Forelimb muscle (tissue), 1 donor: ENCODE data around the gene ADD3. TPM values are rescaled to one million over a fixed set of nuclear protein-coding genes. Genes with fewer than 3 reads are reported as not detected.
A peak's percentile ranks its signal among the peaks of the same experiment; 100 is the strongest.
"Not testable (repeated sequence)": the region's sequence is repeated elsewhere in the genome, so short reads cannot be mapped to it uniquely, and the experiment has no call there.

Experiments
- DNase-seq: peaks from one replicate; pipeline ENCODE4 v3.0.0-alpha.2; 2013; ENCODE audit warnings: low read depth
- polyA plus RNA-seq: library from polyadenylated mRNA; unstranded; fragments of 120-200 nt; gene quantifications from one replicate; pipeline ENCODE4 v1.2.1, GENCODE V29; 2013; ENCODE audit not compliant: insufficient read length

The ADD3 gene
- polyA plus RNA-seq, 1 donor = 88.6 TPM

DNA sequence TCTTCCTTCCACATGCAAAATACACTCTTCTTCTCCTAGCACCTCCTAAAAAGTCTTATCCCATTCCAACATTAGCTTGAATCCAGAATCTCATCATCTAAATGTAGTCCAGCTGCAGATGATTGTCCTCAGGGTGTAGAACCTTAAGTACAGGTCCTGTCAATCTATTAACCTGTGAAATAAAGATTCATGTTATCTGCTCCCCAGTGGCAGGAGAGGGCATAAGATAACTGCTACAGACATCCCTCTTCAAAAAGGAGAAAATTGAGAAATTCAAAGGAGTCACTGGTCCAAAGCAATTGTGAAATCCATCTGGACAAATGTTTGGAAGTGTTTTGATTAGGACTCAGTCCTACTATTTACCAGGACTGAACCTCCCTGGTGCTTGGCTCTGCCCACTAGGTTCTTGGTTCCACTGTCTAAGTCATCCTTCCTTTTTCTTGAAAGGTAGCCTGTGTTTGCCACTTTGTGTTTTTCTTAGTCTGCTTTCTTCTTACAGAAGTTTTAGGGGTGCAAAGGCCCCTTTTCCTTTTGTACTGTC is 96.2 kb downstream of the ADD3 start:
- no peak for DNase-seq

DNA sequence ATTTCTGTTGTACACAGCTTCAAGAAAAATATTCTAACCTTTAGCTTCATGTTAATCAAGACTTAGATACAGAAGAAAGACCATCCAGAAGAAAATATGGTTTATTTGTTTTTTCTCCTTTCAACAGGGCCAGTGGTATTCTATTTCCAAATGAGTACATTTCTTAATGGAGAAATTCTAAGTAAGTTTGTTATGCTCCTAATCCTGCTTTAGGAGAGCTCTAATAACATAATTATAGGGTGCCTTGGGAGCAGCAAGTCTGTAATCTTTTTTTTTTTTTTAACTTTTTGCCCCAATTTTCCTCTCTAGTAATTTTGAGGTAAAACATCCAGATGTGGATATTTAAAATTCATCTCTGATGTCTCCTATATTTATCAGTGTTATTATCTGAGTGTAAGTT is 98.1 kb downstream of the ADD3 start:
- DNase-seq = no peak

DNA sequence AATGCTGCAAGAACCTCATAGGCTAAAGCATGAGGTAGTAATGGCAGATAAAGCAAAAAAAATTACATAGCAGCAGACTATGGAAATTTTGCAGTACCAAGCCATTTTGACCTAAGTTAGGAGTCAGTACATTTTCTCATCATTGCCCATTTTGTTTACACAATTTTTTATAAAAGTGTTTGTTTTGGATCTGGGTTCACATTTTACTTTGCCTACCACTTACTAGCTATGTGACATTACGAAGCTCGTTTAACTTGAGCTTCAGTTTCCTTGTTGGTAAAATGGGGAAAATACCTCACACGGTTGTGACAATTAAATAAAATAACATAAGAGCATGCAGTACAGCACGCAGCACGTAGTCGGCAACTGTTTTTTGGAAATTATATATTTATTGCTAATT is 99.6 kb downstream of the ADD3 start:
- DNase-seq = no peak

DNA sequence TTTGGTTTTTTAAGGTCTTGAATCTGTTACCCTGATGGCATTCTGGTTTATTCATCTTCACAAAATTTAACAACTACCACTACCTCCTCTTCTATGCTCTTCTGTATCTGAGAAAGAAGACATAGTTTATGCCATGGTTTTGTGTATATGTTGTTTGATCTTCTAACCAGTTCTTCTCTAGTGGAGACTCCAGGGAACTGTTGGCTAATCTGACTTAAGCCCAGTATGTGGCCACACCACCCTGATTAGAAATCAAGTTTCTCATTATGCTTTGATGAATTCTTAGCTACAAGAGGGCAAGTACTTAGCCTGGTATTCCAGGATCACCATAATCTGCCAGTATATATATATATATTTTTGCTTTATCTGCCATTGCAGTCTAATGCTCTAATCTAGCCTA is 100.1 kb downstream of the ADD3 start:
- DNase-seq = no peak

DNA sequence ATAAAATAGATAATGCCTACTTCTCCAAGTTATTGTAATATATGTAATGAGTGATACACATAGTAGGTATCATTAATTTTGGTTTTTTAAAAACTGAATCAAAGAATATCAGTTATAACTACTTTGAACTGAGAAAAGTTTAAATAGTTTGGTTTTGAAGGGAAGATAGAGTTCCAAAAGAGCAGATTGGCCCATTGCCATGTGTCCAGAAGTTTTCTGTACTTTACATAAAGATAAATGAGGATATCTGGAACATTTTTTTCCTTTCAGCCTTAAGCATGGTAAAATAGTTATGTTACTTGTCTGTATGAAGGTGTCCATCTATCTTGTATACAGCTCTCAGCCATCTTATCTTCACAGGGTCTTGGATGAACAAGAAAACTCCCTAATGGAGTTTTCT is 101.7 kb downstream of the ADD3 start:
- no peak for DNase-seq

DNA sequence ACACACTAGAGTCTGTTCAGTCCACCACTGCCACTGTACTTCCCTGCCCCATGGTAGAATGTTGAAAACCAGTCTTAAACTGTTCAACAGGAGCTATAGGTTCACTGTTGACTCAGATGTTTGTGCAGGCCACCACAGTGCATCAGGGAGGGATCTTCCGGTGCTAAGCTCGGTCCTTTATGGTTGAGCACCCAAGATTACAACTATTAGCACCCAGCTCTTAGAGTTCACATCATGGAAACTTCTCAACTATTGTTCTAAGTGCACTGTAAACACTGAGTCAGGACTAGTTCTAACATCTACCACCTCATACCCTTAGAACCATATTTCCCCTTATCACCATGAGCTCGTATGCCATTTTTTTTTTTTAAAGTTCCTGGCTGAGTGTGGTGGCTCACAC is 102.6 kb downstream of the ADD3 start:
- DNase-seq = no peak

DNA sequence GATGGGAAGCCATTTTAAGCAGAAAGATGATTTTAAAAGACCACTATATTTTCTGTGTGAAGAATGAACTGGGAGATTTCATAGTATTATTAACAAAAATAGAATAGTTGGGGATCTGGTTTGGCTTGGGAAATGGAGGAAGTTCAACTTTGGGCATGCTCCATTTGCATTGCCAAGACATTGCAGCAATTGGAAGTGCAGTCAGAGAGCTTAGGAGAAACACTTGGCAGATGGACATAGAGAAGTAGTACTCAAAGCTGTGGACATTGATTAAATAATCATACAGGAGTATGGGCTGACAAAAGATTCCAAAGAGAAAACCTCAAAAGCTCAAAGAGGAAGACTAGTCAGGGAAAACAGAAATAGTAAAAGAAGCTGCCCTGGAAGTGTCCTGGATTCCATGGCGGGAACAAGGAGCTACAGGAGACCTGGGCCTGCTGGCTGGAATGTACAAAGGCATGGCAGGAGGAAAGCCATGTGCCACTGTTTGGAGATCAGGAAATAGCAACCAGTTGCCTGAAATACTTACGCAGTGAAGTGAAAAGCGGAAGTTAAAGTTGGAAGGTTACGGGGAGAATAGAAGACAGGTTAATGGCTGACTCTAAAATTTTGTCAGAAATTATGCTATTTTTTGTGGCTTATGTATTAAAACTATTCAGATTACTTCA is 106.0 kb downstream of the ADD3 start:
- DNase-seq = no peak

DNA sequence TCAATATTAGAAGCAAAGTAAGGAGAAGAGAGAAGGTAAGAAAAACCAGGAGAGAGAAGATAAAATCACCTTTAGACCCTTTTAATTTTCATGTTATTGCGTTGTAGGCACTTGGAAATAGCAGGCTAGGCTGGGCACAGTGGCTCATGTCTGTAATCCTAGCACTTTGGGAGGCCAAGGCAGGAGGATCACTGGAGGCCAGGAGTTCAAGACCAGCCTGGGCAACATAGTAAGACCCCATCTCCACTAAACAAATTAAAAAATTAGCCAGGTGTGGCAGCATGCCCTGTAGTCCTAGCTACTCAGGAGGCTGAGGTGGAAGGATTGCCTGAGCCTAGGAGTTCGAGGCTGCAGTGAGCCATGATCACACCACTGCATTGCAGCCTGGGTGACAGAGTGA is 106.9 kb downstream of the ADD3 start:
- DNase-seq = not testable (repeated sequence)

DNA sequence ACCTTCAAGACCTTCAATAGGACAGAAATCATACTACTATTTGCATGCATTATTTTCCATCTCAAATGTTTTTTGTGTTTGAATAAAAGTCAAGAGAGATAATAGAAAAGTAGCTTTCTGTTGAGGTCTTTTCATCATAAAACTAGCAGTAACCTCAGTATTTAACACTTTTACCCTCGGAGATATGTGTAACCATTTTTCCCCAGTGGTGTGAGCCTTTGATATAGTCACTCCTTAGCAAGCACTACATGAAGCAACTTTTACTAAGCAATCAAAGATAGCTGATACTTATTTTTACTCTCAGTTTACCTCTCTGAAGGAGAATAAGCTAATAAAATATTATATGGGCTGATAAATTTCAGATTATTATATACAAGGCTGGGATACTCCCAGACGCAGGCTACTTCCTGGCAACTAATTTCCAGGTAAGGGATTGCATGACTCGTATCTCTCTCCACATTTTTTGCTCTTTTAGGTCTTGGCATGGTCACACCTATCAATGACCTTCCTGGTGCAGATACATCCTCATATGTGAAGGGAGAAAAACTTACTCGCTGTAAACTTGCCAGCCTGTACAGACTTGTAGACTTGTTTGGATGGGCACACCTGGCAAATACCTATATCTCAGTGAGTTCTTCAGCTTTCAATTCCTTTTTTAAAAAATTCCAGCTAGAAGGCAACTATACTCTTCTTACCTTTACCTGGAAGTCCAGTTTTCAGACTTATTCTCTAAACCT is 108.2 kb downstream of the ADD3 start:
- DNase-seq = no peak

DNA sequence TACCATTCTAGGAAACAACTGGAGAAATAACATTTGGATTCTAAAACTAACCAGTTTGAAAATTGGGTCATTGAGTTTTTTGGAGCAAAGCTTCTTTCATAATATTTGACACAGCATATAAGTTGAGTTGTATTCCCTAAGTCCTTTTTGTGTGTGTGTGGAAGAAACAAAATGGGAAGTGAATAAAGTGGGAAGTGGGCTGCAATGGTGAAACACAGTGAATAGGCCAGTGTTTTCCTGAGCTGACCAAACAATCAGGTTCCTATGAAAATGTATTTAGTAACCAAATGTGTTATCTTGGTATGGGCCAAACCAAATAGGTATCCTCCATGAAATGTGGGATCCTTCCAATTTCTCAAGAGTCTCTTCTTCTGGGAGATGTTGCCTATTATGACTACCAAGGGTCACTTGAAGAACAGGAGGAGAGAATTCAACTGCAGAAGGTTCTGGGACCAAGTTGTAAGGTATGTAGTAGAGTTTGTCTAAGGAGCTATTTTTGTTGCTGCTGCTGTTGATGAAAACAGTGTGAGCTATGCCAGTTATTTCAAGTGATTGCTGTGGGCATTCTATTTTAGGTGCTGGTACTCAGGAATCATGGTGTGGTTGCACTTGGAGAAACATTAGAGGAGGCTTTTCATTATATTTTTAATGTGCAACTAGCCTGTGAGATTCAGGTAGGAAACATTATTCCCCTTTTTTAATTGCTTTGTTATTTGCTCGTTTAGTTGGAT is 111.3 kb downstream of the ADD3 start:
- DNase-seq = no peak

DNA sequence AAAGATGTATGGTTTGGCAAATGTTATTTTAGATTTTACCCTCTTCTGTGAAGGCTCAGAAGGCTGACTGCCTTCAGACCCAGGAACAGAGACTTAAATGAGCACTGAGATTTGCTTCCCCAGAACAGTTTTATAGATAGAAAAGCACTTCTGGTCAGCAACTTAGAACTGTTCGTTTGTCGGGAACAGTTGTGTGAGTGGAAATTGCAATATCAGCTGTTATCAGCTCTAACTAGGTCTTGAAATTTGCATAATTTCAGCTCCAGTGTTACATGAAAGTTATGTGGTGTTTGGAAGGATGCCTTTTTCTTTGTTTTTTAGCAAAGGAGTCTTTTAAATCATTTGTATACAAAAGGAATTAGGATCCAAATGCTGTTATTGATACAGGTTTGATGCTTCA is 115.8 kb downstream of the ADD3 start:
- DNase-seq = no peak

DNA sequence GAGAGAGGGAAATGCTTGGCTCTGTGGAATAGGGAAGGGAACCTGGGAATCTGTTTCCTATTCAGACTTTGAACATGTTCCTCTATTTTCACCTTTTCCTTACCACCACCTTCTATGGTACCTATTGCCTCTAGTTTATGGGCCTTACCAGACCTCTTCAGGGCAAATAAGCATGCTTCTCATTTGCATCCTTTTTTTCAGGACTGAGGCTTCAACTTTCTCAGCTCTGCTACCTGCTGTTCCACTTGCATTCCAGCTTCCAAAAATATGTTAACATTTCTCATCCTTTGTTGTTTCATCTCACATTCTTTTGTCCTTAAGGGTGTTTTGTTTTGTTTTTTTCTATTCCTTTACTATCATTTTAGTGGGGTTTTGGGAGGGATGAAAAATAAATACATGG is 121.7 kb downstream of the ADD3 start:
- no peak for DNase-seq

DNA sequence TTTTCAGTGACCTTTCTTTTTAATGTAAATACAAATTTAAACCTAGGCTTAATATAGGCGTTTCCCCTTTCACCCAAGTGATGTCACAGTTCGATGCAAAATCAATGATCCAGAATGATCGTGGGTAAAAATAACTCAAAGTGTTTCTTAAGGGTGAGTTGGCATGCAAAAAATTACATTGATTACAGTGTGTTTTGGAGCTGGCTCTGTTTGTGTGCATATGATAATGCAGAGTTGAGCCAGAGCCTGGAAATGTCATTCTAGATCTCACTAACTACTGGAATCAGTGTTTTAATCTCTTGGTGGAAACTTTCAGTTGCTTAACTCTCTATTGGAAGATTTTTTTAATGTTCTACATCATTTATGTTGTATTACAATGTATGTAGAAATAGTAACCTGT is 127.1 kb downstream of the ADD3 start:
- DNase-seq = no peak

DNA sequence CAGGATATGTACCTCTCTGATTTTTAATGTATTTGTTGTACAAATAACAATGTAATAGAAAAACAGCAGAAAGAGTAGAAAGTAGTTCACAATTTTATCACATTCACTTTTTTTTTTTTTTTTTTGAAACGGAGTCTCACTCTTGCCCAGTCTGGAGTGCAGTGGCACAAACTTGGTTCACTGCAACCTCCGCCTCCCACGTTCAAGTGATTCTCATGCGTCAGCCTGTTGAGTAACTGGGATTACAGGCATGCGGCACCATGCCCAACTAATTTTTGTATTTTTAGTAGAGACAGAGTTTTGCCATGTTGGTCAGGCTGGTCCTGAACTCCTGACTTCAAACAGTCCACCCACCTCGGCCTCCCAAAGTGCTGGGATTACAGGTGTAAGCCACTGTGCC is 128.1 kb downstream of the ADD3 start:
- not testable (repeated sequence) for DNase-seq

DNA sequence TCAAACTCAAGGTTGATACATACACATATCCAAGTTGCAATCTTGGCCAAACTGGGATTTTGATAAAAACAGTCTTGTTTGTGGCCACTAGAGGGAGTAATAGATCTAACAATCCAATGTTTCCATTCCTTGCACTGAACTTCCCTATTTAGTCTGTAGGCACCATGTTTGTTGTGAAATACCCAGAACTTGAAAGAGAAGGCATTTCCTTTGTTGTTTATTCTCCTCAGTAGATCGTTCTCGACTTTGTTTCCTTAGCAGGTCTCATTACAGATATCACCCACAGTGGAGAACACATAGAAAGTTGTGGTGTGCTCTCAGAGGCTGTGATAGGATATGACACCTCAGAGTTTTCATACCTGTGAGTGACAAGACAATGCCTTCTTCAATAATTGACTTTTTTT is 129.4 kb downstream of the ADD3 start:
- DNase-seq = peak; percentile 62

DNA sequence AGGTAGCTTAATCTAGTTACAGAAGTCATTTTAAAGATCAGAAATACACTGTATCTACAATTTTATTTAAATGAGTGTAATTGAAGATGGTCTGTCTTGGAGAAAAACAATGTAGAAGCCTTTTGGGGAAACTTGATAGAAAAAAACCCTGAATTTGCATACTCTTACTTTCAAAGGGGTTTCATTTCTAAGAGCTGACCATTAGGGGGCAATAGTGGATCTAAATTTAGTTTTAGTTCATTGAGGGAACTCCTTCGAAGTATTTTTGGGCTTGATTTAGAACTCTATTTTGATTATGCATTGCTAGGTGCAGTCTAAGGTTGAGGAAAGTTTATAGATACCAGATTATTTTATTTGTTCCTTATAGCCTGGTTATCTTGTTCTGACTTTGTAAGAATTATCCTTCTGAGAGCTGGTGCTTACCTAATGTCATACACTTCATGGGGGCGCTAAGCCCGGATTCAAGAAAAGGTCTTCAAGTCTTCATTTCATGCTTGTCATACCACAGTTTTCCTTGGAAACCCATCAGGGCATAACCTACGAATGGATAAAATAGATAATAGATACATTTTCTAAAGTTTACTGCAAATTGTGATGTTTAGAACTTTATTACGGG is 130.5 kb downstream of the ADD3 start:
- peak; percentile 49 for DNase-seq

DNA sequence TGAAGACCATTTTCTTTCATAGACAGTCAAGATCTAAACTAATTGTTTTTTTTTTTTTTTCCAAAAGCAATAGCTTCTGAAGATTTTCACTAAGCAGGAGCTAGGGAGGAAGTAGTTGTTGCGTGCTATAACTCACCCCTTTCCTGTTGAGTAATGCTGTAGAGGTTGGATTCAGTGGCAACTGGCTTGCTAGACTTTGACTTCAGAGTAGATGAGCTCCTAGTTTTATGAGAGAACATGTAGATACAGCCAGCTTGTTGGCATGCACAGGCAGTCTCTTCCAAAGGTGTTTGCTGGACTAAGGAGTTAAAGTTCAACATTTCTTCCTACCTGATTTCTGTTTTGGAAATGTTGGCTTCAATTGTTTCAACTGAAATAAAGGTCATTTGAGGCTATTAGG is 133.4 kb downstream of the ADD3 start:
- no peak for DNase-seq

DNA sequence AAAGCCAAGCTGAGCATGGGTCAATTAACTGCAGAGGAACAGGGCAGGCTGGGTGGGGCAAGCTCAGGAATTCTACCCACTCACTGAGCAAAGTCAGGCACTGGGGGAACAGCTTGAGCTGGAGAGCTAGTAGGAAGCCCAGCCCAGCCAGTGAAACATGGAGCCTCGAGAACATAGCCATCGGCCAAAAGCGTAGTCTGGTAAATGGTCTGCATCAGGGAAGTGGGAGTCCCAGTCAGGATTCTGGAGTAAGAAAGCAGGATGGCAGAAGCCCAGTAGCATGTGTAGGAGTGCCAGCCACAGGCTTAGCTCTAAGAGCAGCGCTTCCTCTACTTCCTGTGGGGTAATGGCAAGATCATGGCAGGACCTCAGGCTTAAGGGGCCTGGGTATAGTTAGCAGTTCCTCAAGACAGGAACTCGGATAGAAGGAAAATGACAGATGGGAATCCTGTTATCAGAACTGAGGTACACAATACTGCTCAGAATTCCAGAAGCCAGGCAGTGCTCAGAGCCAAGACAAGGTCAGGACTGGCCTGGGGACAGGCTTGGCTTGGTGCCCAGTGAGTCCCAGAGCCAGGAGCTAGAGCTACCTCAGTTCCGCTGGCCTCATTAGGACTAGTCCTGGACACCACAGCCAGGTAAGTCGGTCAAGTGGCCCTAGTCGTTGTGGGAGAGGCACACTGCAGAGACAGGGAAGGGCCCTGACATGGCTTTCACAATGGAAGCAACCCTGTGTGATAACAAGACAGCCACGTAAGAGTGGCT is 134.3 kb downstream of the ADD3 start:
- DNase-seq = no peak

DNA sequence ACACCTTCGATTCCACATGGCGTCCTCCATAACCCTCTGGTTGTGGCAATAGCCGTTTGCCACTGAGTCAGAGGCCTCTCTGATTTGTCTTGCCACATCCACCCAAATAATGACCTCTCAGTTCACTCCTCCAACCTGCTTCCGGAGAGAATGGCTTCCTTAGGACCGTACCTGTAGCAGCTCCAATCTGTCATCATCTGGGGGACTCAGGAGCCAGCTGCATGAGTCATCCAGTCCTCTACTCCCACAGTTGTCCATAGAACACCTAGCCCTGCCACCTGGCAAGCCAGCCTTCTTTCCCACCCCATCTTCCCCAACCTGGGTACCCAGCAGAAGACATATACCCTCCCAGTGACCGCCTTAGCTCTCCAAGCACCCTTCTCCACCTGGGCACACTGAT is 135.2 kb downstream of the ADD3 start:
- DNase-seq = no peak

DNA sequence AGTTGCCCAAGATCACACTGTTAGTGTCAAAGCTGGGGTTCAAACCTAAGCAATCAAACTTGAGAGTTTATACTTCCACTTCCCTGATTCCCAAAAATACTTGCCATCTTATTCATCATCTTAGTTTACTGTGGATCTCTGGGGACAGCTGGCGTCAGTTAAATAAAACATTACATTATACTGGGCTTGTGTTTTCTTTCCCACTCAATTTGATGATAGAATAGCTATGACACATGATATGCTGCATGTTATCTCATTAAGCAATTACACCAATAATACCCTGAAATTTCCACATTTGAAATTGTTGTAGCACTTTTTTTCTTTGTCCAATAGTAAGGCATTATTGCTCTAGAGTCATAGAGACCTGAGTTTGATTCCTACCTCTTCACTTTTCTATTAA is 136.7 kb downstream of the ADD3 start:
- DNase-seq = no peak

DNA sequence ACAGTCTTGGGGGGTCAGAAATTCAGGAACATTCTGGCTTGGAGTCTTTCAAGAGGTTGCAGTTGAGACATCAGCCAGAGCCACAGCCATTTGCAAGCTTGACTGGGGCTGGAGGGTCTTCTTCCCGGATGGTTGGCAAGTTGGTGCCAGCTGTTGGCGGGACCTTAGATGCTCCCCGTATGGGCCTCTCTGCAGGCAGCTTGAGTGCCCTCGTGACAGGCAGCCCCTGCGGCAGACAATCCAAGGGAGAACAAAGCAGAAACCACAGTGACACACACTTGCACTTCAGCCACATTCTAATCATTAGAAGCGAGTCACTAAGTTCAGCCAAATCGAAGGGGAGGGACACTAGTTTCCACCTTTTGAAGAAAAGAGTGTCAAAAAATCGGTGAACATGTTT is 140.2 kb downstream of the ADD3 start:
- DNase-seq = no peak

DNA sequence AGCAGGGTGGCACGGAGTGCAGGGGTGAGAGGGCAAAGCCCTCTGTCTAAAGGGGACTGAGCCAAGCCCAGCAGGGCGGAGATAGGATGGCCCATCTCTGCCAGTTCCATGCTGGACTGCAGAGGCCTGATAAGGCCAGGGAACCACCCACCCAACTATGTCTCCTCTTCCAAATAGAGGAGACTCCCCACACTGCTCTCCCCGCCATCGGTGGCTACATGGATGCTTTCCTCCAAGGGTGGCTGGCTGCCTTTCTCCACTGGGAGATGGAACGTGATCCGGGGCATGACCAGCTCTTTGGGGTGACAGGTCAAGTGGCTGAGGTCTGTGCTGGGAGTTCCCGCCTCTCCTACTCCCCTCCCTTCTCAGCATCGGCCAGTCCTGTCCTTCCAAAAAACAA is 141.5 kb downstream of the ADD3 start:
- DNase-seq = no peak
